ENCODE results near the gene SUGCT.

DNA sequence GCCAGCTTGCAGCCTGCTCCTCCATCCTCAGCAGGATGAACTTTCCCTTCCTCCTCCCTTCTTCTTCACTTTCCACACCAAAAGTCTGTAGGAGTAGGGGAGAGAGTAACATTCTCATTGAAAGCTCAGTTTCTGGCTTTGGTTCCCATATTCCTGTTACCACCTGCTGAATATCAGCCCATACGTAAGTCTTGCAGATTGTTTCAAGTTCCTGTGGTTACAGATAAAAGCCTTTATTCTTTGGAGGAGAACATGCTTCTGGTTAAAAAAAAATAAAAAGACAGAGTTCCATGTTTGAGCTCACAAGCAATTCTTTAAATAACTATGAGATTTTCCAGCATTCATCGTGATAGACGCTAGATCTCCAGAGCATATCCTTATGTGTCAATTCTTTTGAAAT lies 637.3 kb downstream of the SUGCT start:
- TF ChIP-seq POLR2AphosphoS5 (IDR thresholded peaks at IDR 0.05; ENCODE audit: low read depth, low read length) = no peak
- no peak for TF ChIP-seq BACH1 (IDR thresholded peaks at IDR 0.05; ENCODE audit: low read length)
- no peak for TF ChIP-seq NRF1 (IDR thresholded peaks at IDR 0.05; ENCODE audit: low read depth, low read length)
- TF ChIP-seq, protein P1, sequence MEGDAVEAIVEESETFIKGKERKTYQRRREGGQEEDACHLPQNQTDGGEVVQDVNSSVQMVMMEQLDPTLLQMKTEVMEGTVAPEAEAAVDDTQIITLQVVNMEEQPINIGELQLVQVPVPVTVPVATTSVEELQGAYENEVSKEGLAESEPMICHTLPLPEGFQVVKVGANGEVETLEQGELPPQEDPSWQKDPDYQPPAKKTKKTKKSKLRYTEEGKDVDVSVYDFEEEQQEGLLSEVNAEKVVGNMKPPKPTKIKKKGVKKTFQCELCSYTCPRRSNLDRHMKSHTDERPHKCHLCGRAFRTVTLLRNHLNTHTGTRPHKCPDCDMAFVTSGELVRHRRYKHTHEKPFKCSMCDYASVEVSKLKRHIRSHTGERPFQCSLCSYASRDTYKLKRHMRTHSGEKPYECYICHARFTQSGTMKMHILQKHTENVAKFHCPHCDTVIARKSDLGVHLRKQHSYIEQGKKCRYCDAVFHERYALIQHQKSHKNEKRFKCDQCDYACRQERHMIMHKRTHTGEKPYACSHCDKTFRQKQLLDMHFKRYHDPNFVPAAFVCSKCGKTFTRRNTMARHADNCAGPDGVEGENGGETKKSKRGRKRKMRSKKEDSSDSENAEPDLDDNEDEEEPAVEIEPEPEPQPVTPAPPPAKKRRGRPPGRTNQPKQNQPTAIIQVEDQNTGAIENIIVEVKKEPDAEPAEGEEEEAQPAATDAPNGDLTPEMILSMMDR (IDR thresholded peaks at IDR 0.05; ENCODE audit: control extremely low read depth in 1 of 3, insufficient read depth in 1 of 3, low read depth in 1 of 3, low read length in 3 of 3) = no peak
- TF ChIP-seq, protein P2, sequence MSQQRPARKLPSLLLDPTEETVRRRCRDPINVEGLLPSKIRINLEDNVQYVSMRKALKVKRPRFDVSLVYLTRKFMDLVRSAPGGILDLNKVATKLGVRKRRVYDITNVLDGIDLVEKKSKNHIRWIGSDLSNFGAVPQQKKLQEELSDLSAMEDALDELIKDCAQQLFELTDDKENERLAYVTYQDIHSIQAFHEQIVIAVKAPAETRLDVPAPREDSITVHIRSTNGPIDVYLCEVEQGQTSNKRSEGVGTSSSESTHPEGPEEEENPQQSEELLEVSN (IDR thresholded peaks at IDR 0.05) = no peak
- no peak for TF ChIP-seq POU5F1 (IDR thresholded peaks at IDR 0.05; ENCODE audit: low read depth, low read length)
- TF ChIP-seq POLR2A (IDR thresholded peaks at IDR 0.05; ENCODE audit: control extremely low read depth in 1 of 2, low read depth in 2 of 2, low read length in 2 of 2) = no peak
- no peak for TF ChIP-seq CEBPB (IDR thresholded peaks at IDR 0.05; ENCODE audit: low read depth, low read length)
- TF ChIP-seq ZNF274 (IDR thresholded peaks at IDR 0.05; ENCODE audit: borderline replicate concordance, extremely low read depth, low read length) = no peak
- TF ChIP-seq GTF2F1 (IDR thresholded peaks at IDR 0.05; ENCODE audit: borderline replicate concordance, low read depth, low read length) = no peak
- no peak for TF ChIP-seq EP300 (IDR thresholded peaks at IDR 0.05; ENCODE audit: borderline replicate concordance in 1 of 2, low read depth in 2 of 2, low read length in 2 of 2)
